ENCODE results near the gene TBCA. TPM values are rescaled to one million over a fixed set of nuclear protein-coding genes. Genes with fewer than 3 reads are reported as not detected.
A peak's percentile ranks its signal among the peaks of the same experiment; 100 is the strongest.

Gene TBCA
- total and polyA plus RNA-seq, 11 donors = 108 to 171 (median 132) TPM

DNA sequence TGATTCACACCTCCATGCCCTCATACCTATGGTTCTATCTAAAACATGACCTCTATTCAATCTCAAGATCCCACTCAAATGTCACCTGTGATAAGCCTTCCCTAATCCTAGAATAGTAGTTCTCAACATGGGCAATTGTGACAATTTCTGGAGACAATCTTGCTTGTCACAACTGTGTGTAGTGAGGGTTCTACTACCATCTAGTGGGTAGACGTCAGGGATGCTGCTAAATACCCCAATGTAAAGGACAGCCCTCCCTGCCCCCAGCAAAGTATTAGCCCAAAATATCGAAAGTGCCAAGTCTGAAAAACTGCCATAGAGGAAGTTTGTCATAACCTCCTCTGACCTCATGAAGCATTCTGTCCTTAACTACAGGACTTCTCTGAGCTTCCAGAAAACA is 32.0 kb downstream of the TBCA start:
- no peak overlapping the region for H3K27ac ChIP-seq
- ATAC-seq (no peak), DNase-seq (no peak)
- peaks cover 0 to 41% (median 22%) of the 10 kb centered on the region in 12 donors for H3K4me1 ChIP-seq
- WGBS, 4 donors = 39 to 79% (median 46%) methylated on average over 2 of the region's 2 CpGs
- peaks cover 0 to 6% (median 0%) of the 10 kb centered on the region in 9 donors for H3K36me3 ChIP-seq
- H3K27me3 ChIP-seq = no peaks in the 10 kb centered on the region
- intact Hi-C loops (cut with DNase I) = no loop called here
- no peaks in the 10 kb centered on the region for H3K9me3 ChIP-seq
- TF ChIP-seq, protein P1, sequence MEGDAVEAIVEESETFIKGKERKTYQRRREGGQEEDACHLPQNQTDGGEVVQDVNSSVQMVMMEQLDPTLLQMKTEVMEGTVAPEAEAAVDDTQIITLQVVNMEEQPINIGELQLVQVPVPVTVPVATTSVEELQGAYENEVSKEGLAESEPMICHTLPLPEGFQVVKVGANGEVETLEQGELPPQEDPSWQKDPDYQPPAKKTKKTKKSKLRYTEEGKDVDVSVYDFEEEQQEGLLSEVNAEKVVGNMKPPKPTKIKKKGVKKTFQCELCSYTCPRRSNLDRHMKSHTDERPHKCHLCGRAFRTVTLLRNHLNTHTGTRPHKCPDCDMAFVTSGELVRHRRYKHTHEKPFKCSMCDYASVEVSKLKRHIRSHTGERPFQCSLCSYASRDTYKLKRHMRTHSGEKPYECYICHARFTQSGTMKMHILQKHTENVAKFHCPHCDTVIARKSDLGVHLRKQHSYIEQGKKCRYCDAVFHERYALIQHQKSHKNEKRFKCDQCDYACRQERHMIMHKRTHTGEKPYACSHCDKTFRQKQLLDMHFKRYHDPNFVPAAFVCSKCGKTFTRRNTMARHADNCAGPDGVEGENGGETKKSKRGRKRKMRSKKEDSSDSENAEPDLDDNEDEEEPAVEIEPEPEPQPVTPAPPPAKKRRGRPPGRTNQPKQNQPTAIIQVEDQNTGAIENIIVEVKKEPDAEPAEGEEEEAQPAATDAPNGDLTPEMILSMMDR (IDR thresholded peaks at IDR 0.05) = no peak
- TF ChIP-seq POLR2A (IDR thresholded peaks at IDR 0.05) = no peak
- no peak overlapping the region for H3K4me3 ChIP-seq

DNA sequence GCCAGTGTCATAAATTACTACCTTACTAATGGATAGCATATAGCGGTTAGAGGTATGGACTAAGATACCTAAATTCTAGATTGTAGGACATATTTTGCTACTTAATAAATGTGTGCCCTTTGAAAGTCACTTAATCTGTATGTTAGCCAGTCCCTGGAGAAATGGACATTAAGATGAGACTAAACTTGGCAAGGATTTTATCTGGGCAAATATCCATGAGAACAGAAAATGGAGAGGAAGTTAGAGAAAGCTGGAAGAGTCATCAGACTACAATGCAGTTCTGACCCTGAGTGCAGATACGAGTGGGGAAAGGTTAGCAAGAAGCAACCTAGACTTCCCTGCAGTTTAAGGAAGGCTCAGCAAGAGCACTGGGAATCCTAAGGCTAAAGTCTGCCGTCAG is 33.0 kb downstream of the TBCA start:
- no peak for TF ChIP-seq POLR2A (IDR thresholded peaks at IDR 0.05)
- TF ChIP-seq, protein P1 (IDR thresholded peaks at IDR 0.05) = no peak
- ATAC-seq (no peak), DNase-seq (no peak)
- Histone ChIP-seq H3K4me1 (peaks cover 0 to 41% (median 21%) of the 10 kb centered on the region in 12 donors), H3K9me3 (no peaks in the 10 kb centered on the region), H3K27me3 (no peaks in the 10 kb centered on the region), H3K4me3 (no peak overlapping the region), H3K36me3 (peaks cover 0 to 6% (median 0%) of the 10 kb centered on the region in 9 donors), H3K27ac (no peak overlapping the region)
- intact Hi-C loops (cut with DNase I) = no loop called here
- WGBS, 4 donors = 52 to 77% (median 61%) methylated on average over 3 of the region's 3 CpGs

DNA sequence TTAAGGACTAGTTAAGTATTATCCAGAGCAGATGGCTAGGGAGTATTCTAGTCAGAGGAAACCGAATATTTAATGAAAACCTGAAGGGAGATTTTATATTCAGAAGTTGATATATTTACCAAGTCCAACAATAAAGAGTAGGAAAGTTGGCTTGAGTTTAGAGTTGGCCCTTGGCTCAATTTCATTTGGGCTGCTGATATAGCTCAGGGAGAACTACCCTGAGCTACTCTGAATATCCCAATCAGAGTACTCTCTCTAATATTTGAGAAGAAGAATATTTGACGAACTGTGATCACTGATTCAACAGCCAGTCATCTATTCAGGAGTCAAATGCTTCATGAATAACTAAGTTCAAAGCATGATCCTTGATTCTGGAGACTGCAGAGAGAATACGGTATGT is 34.5 kb downstream of the TBCA start:
- TF ChIP-seq POLR2A (IDR thresholded peaks at IDR 0.05) = no peak
- TF ChIP-seq, protein P1 (IDR thresholded peaks at IDR 0.05) = no peak
- no peak overlapping the region for H3K4me3 ChIP-seq

DNA sequence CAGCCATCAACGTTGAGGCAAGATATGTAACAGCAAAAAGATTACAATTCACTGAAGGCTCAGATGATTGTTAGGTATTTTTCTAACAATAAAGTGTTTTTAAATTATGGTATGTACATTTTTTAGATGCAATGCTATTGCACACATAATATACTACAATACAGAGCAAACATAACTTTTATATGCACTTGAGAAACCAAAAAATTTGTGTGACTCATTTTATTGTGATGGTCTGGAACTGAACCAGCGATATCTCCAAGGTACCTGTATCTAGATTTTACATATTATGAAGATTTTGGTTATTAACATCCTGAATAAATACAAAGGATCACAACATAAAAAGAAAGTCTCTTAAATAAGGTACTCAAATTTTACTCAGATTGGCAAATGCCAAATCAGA is 41.3 kb downstream of the TBCA start:
- H3K4me1 ChIP-seq = peaks cover 0 to 20% (median 8%) of the 10 kb centered on the region in 12 donors
- H3K27me3 ChIP-seq = no peaks in the 10 kb centered on the region
- H3K27ac ChIP-seq = no peak overlapping the region
- ATAC-seq (no peak), DNase-seq (no peak)
- peaks cover 0 to 12% (median 4%) of the 10 kb centered on the region in 12 donors for H3K9me3 ChIP-seq
- H3K36me3 ChIP-seq = no peaks in the 10 kb centered on the region
- WGBS, 4 donors = 94 to 97% (median 96%) methylated on average over 2 of the region's 2 CpGs
- intact Hi-C loops (cut with DNase I) = no loop called here
- TF ChIP-seq, protein P1 (IDR thresholded peaks at IDR 0.05) = no peak
- TF ChIP-seq POLR2A (IDR thresholded peaks at IDR 0.05) = no peak
- no peak overlapping the region for H3K4me3 ChIP-seq

More for the DNA sequence above, 34.5 kb downstream of the TBCA start:
- ATAC-seq (peak in 1 of 4 donors; percentile 55), DNase-seq (no peak)
- Histone ChIP-seq H3K36me3 (peaks cover 0 to 6% (median 0%) of the 10 kb centered on the region in 9 donors), H3K4me1 (peaks cover 0 to 50% (median 29%) of the 10 kb centered on the region in 12 donors), H3K27me3 (no peaks in the 10 kb centered on the region), H3K27ac (no peak overlapping the region), H3K9me3 (no peaks in the 10 kb centered on the region)
- intact Hi-C loops (cut with DNase I) = no loop called here
- WGBS, 4 donors = 83 to 94% (median 91%) methylated on average over 3 of the region's 3 CpGs

All from heart left ventricle (tissue), 16 donors.